Neural progenitor cell (in vitro differentiated cells): ENCODE measurements around the gene TFB2M. TPM values are rescaled to one million over a fixed set of nuclear protein-coding genes. Genes with fewer than 3 reads are reported as not detected.

ENCODE experiments used
- DNase-seq: peaks from one replicate; pipeline ENCODE4 v3.0.0-alpha.2; 2016; ENCODE audit warnings: low spot score
- H2AFZ ChIP-seq: fragments of 200-600 bp; sonication (generic); replicated peaks from 2 replicates; pipeline ENCODE4 v1.6.1; 2016; ENCODE audit warnings: antibody characterized with exemption
- H3F3A ChIP-seq: fragments of 200-600 bp; sonication (generic); 2 replicates; pipeline ENCODE4 v1.6.1; 2016; ENCODE audit warnings: antibody characterized with exemption, low read depth
- H3K27ac ChIP-seq: fragments of 200-600 bp; sonication (generic); 2 replicates; pipeline ENCODE4 v1.5.1; 2016; ENCODE audit warnings: mild to moderate bottlenecking
- H3K27me3 ChIP-seq: fragments of 200-600 bp; sonication (generic); 2 replicates; pipeline ENCODE4 v1.6.1; 2016; ENCODE audit warnings: mild to moderate bottlenecking, moderate library complexity
- H3K36me3 ChIP-seq: fragments of 200-600 bp; sonication (generic); 2 replicates; pipeline ENCODE4 v1.5.1; 2016
- H3K4me1 ChIP-seq: fragments of 200-600 bp; sonication (generic); 2 replicates; pipeline ENCODE4 v1.6.1; 2016; ENCODE audit warnings: mixed run types
- H3K4me2 ChIP-seq: fragments of 200-600 bp; sonication (generic); 2 replicates; pipeline ENCODE4 v1.6.1; 2016
- H3K4me3 ChIP-seq: fragments of 200-600 bp; sonication (generic); 2 replicates; pipeline ENCODE4 v1.5.1; 2016
- H3K79me2 ChIP-seq: fragments of 200-600 bp; sonication (generic); 2 replicates; pipeline ENCODE4 v1.6.1; 2016; ENCODE audit warnings: low read depth
- H3K9ac ChIP-seq: fragments of 200-600 bp; sonication (generic); 2 replicates; pipeline ENCODE4 v1.6.1; 2016
- H3K9me3 ChIP-seq: fragments of 200-600 bp; sonication (generic); 2 replicates; pipeline ENCODE4 v1.5.1; 2016; ENCODE audit warnings: low read depth
- H4K20me1 ChIP-seq: fragments of 200-600 bp; sonication (generic); 2 replicates; pipeline ENCODE4 v1.6.1; 2016; ENCODE audit warnings: low read depth
- H3K27ac Mint-ChIP-seq: 3 replicates; pipeline ENCODE4 v1.8.0; 2021; ENCODE audit warnings: mixed read lengths
- H3K27me3 Mint-ChIP-seq: 2 replicates; pipeline ENCODE4 v1.8.0; 2022; ENCODE audit warnings: low read depth, mild to moderate bottlenecking, inconsistent platforms, moderate library complexity, mixed read lengths; ENCODE audit not compliant: insufficient read depth
- H3K36me3 Mint-ChIP-seq: 3 replicates; pipeline ENCODE4 v1.8.0; 2021; ENCODE audit warnings: mixed read lengths
- H3K4me1 Mint-ChIP-seq: 3 replicates; pipeline ENCODE4 v1.8.0; 2021; ENCODE audit warnings: mixed read lengths
- H3K4me3 Mint-ChIP-seq: 3 replicates; pipeline ENCODE4 v1.8.0; 2021; ENCODE audit warnings: mild to moderate bottlenecking, moderate library complexity, mixed read lengths
- H3K9me3 Mint-ChIP-seq: 3 replicates; pipeline ENCODE4 v1.8.0; 2020; ENCODE audit warnings: mixed read lengths
- CTCF ChIP-seq: fragments of 200-600 bp; sonication (generic); IDR thresholded peaks from 2 replicates; pipeline ENCODE4 v1.5.1; 2017; ENCODE audit warnings: antibody characterized with exemption, mild to moderate bottlenecking
- EZH2 ChIP-seq: fragments of 200-600 bp; sonication (generic); IDR thresholded peaks from 2 replicates; pipeline ENCODE4 v1.6.1; 2017; ENCODE audit warnings: antibody characterized with exemption, mild to moderate bottlenecking, moderate library complexity
- EZH2phosphoT487 ChIP-seq: fragments of 200-600 bp; sonication (generic); IDR thresholded peaks from 2 replicates; pipeline ENCODE4 v1.6.1; 2017; ENCODE audit warnings: antibody characterized with exemption
- total RNA-seq: library from RNA; depleted of rRNA; stranded (reverse); fragments of >200 nt; gene quantifications from 2 replicates; pipeline ENCODE4 v1.2.3, GENCODE V29; 2015; ENCODE audit warnings: low replicate concordance

TFB2M gene
- total RNA-seq, 1 donor from 2014 or later = 21.1 TPM

GRCh38 chr1:246518456-246519205 lies 47.4 kb downstream of the TFB2M start:
- Mint-ChIP-seq H3K4me1 (no peaks in the 10 kb centered on the region), H3K27me3 (peaks cover 5% of the 10 kb centered on the region), H3K36me3 (no peaks in the 10 kb centered on the region), H3K4me3 (no peak overlapping the region), H3K9me3 (peaks cover 37% of the 10 kb centered on the region), H3K27ac (no peak overlapping the region)
- DNase-seq = no peak
- Histone ChIP-seq H3K4me2 (no peak overlapping the region), H3K9ac (no peak overlapping the region), H3K79me2 (no peaks in the 10 kb centered on the region), H3F3A (no peaks in the 10 kb centered on the region), H3K27ac (no peak overlapping the region), H3K36me3 (no peaks in the 10 kb centered on the region), H3K9me3 (no peaks in the 10 kb centered on the region), H3K27me3 (no peaks in the 10 kb centered on the region), H2AFZ (no peak overlapping the region), H4K20me1 (no peaks in the 10 kb centered on the region), H3K4me3 (no peak overlapping the region), H3K4me1 (no peaks in the 10 kb centered on the region)
- TF ChIP-seq CTCF = no peak
- no peak for TF ChIP-seq EZH2
- no peak for TF ChIP-seq EZH2phosphoT487

- Histone ChIP-seq H3K4me1 (no peaks in the 10 kb centered on the region), H3K27me3 (no peaks in the 10 kb centered on the region), H4K20me1 (no peaks in the 10 kb centered on the region), H3K9ac (no peak overlapping the region), H3K27ac (no peak overlapping the region), H3K79me2 (no peaks in the 10 kb centered on the region), H3K4me3 (no peak overlapping the region), H3F3A (no peaks in the 10 kb centered on the region), H3K4me2 (no peak overlapping the region), H2AFZ (no peak overlapping the region), H3K9me3 (no peaks in the 10 kb centered on the region), H3K36me3 (no peaks in the 10 kb centered on the region)
- TF ChIP-seq EZH2phosphoT487 (no peak), EZH2 (no peak), CTCF (no peak)
- H3K4me3 Mint-ChIP-seq = no peak overlapping the region
- H3K27ac Mint-ChIP-seq = no peak overlapping the region
- no peak for DNase-seq
- H3K36me3 Mint-ChIP-seq = no peaks in the 10 kb centered on the region
- peaks cover 5% of the 10 kb centered on the region for H3K27me3 Mint-ChIP-seq
- H3K4me1 Mint-ChIP-seq = no peaks in the 10 kb centered on the region
- peaks cover 38% of the 10 kb centered on the region for H3K9me3 Mint-ChIP-seq
These were observed 48.7 kb downstream of the TFB2M start for GRCh38 chr1:246517391-246517790.

DNA sequence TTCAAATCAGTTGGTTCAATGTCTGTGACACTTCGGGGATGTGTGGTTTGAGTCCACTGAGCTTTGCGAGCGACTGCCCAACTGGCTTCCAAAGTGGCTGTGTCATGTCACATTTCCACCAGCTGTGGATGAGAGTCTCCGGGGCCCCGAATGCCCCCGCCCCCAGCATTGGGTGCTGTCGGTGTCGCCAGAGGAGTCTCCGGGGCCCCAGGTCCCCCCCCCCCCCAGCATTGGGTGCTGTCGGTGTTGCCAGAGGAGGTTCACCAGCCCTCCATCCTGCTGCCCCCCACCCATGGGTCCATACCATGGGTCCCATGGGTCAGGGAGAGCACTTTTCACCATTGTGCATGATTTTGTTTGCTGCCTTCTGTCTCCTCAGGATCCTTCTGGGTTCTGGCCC lies 49.9 kb downstream of the TFB2M start:
- H3K4me3 Mint-ChIP-seq = no peak overlapping the region
- DNase-seq = no peak
- no peak overlapping the region for H3K4me3 ChIP-seq
- H3K9me3 ChIP-seq = no peaks in the 10 kb centered on the region
- no peak overlapping the region for H3K9ac ChIP-seq
- H3K4me2 ChIP-seq = no peak overlapping the region
- H3K4me1 ChIP-seq = no peaks in the 10 kb centered on the region
- H3K27ac Mint-ChIP-seq = no peak overlapping the region
- H3K4me1 Mint-ChIP-seq = no peaks in the 10 kb centered on the region
- no peaks in the 10 kb centered on the region for H3K36me3 Mint-ChIP-seq
- no peak overlapping the region for H3K27ac ChIP-seq
- no peaks in the 10 kb centered on the region for H3F3A ChIP-seq
- H4K20me1 ChIP-seq = no peaks in the 10 kb centered on the region
- H3K79me2 ChIP-seq = no peaks in the 10 kb centered on the region
- no peak overlapping the region for H2AFZ ChIP-seq
- H3K27me3 ChIP-seq = no peaks in the 10 kb centered on the region
- no peak for TF ChIP-seq EZH2phosphoT487
- no peak for TF ChIP-seq EZH2
- no peak for TF ChIP-seq CTCF
- peaks cover 5% of the 10 kb centered on the region for H3K27me3 Mint-ChIP-seq
- H3K9me3 Mint-ChIP-seq = peaks cover 33% of the 10 kb centered on the region
- no peaks in the 10 kb centered on the region for H3K36me3 ChIP-seq
